PFSK-1 (cell line): ENCODE measurements around the gene HS2ST1.

Source experiments
- FOXP2 ChIP-seq: optimal IDR thresholded peaks from 2 replicates; pipeline ENCODE3; 2011; ENCODE audit warnings: borderline replicate concordance, control low read depth, inconsistent platforms; ENCODE audit not compliant: insufficient read depth; ENCODE audit errors: extremely low read length, extremely low read depth
- POLR2AphosphoS5 ChIP-seq: IDR thresholded peaks from 2 replicates; pipeline ENCODE4 v1.6.1; 2012; ENCODE audit warnings: low read depth, mild to moderate bottlenecking, control low read depth, low read length, moderate library complexity
- REST ChIP-seq, 2 experiments: IDR thresholded peaks; 2 replicates each; pipeline versions ENCODE4 v1.6.1 to v1.8.0; 2011 to 2012; ENCODE audit warnings: low read depth in 2 of 2, low read length in 2 of 2, control low read depth in 1 of 2, inconsistent platforms in 1 of 2, mild to moderate bottlenecking in 1 of 2, moderate library complexity in 1 of 2; ENCODE audit not compliant: insufficient read depth in 1 of 2
- SIN3A ChIP-seq: IDR thresholded peaks from 2 replicates; pipeline ENCODE4 v1.6.1; 2012; ENCODE audit warnings: mild to moderate bottlenecking, low read length, moderate library complexity, borderline replicate concordance; ENCODE audit not compliant: insufficient read depth
- TAF1 ChIP-seq: IDR thresholded peaks from 2 replicates; pipeline ENCODE4 v1.6.1; 2012; ENCODE audit warnings: low read length, control low read depth, borderline replicate concordance; ENCODE audit not compliant: insufficient read depth

- TF ChIP-seq POLR2AphosphoS5, result no peak
- no peak for TF ChIP-seq REST (IDR thresholded peaks at IDR 0.05; ENCODE audit: insufficient read depth in 1 of 2, low read depth in 2 of 2, low read length in 2 of 2)
- TF ChIP-seq TAF1, result no peak
- TF ChIP-seq FOXP2, result no peak
- TF ChIP-seq SIN3A, result no peak
Observed at GRCh38 chr1:86965012-86965826, 50.8 kb downstream of the HS2ST1 start.
